ENCODE measurements around the gene FXYD6.

FXYD6 gene

GRCh38 chr11:117872420-117872961, 4.0 kb downstream of the FXYD6 start:
- TF ChIP-seq CTCF (conservative IDR thresholded peaks at IDR 0.05) = no peak
- H3K27ac ChIP-seq = no peak overlapping the region

- no peak overlapping the region for H3K27ac ChIP-seq
- no peak for TF ChIP-seq CTCF (conservative IDR thresholded peaks at IDR 0.05)
Measured at GRCh38 chr11:117871784-117872183, 4.7 kb downstream of the FXYD6 start.

GRCh38 chr11:117871160-117871559, 5.3 kb downstream of the FXYD6 start:
- TF ChIP-seq CTCF (conservative IDR thresholded peaks at IDR 0.05) = no peak
- H3K27ac ChIP-seq = no peak overlapping the region

- no peak overlapping the region for H3K27ac ChIP-seq
- TF ChIP-seq CTCF (conservative IDR thresholded peaks at IDR 0.05) = no peak
Measured at GRCh38 chr11:117870103-117870952, 6.1 kb downstream of the FXYD6 start.

GRCh38 chr11:117869604-117870003, 6.9 kb downstream of the FXYD6 start:
- TF ChIP-seq CTCF (conservative IDR thresholded peaks at IDR 0.05) = no peak
- H3K27ac ChIP-seq = no peak overlapping the region

- no peak for TF ChIP-seq CTCF (conservative IDR thresholded peaks at IDR 0.05)
- no peak overlapping the region for H3K27ac ChIP-seq
Measured at GRCh38 chr11:117868815-117869561, 7.5 kb downstream of the FXYD6 start.

GRCh38 chr11:117868088-117868487, 8.4 kb downstream of the FXYD6 start:
- H3K27ac ChIP-seq = no peak overlapping the region
- TF ChIP-seq CTCF (conservative IDR thresholded peaks at IDR 0.05) = no peak
